Prostate gland (tissue), 2 donors: ENCODE measurements around the gene XCL1. TPM values are rescaled to one million over a fixed set of nuclear protein-coding genes. Genes with fewer than 3 reads are reported as not detected.
"Not testable (repeated sequence)": the region's sequence is repeated elsewhere in the genome, so short reads cannot be mapped to it uniquely, and the experiment has no call there.

ENCODE experiments used
- DNase-seq: peaks from one replicate; pipeline ENCODE4 v3.0.0-alpha.2; 2019; ENCODE audit warnings: low spot score
- H3K27ac ChIP-seq, 2 donors: fragments of 200-600 bp; sonication (generic); 2 replicates each; pipeline ENCODE4 v1.5.1; 2017 to 2019
- H3K27me3 ChIP-seq: fragments of 200-600 bp; sonication (generic); replicated peaks from 2 replicates; pipeline ENCODE4 v1.5.1; 2019; ENCODE audit not compliant: insufficient read depth
- H3K36me3 ChIP-seq, 2 donors: fragments of 200-600 bp; sonication (generic); 1 replicate in 1 of 2; 2 replicates in 1 of 2; pipeline versions ENCODE4 v1.5.1 to v1.8.1; 2017 to 2019
- H3K4me1 ChIP-seq: fragments of 200-600 bp; sonication (generic); replicated peaks from 2 replicates; pipeline ENCODE4 v1.5.1; 2019
- H3K4me3 ChIP-seq, 2 donors: fragments of 200-600 bp; sonication (generic); 2 replicates each; pipeline ENCODE4 v1.5.1; 2017 to 2019
- H3K9me3 ChIP-seq: fragments of 200-600 bp; sonication (generic); 2 replicates; pipeline ENCODE4 v1.5.1; 2017
- POLR2A ChIP-seq: fragments of 450-650 bp; IDR thresholded peaks from one replicate; pipeline ENCODE4 v1.6.1; 2016; ENCODE audit warnings: antibody characterized with exemption, mild to moderate bottlenecking
- POLR2AphosphoS5 ChIP-seq: sonication (generic); formaldehyde crosslinking; IDR thresholded peaks from one replicate; pipeline ENCODE4 v1.6.1; 2017; ENCODE audit warnings: antibody characterized with exemption
- WGBS: methylation state at CpG from one replicate; pipeline ENCODE4 v1.1.5; 2018; 5-methylcytosine and 5-hydroxymethylcytosine counted together
- intact Hi-C: fragments of 100-400 bp; cut with DNase I; formaldehyde crosslinking; loops from one replicate; pipeline ENCODE4 v1.14.2; 2022
- total RNA-seq, 2 donors: library from RNA; depleted of rRNA; stranded (reverse); fragments of >200 nt; gene quantifications; one replicate each; pipeline ENCODE4 v1.1.0, GENCODE V29; 2016
- TF ChIP-seq, protein P1 (sequence below), 4 experiments: fragments of 200-600 bp in 2 of 4; fragments of 450-650 bp in 2 of 4; sonication (generic) in 2 of 4; IDR thresholded peaks; 1 replicate in 3 of 4; 2 replicates in 1 of 4; pipeline ENCODE4 v1.5.1; 2016 to 2019; ENCODE audit warnings: antibody characterized with exemption in 4 of 4, mild to moderate bottlenecking in 2 of 4, moderate library complexity in 2 of 4

XCL1 gene
- total RNA-seq, 2 donors from 2014 or later: not detected

DNA sequence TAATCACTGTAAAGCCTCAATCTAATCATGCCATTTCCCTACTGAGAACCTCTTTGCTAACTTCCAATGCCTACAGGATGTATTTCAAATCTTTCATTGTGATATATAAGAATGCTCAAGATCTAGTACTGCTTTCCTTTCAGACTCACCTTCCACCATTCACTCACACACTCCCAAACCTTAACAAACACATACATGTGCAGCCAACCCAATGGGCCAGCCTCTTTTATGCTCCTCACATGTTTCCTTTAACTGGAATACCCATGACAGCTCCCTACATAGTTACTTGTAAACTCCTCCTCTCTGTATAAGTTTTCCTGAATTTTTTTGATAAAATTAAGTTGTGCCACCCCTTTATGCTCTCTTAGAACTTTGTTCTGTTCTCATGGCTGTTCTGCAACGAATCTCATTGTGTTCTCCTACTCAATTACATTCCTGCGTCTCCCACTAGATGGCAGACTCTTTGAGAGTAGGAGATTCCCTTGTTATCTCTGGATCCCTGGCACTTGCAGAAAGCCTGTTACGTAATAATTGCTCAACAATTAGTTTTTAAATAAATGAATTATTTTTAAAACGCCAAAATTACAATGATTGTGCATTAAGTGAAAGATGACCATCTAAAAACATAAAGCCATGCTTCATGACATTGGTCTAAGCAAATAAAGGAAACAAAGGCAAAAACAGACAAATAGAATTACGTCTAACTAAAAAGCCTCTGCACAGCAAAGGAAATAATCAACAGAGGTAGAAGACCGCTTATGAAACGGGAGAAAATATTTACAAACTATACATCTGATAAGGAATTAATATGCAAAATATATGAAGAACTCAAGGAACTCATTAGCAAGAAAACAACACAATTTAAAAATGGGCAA is 30.5 kb upstream of the XCL1 start:
- H3K36me3 ChIP-seq, H3K4me1 ChIP-seq, H3K27me3 ChIP-seq, H3K9me3 ChIP-seq, H3K4me3 ChIP-seq, H3K27ac ChIP-seq, DNase-seq, intact Hi-C loops: not testable (repeated sequence)
- TF ChIP-seq, protein P1, sequence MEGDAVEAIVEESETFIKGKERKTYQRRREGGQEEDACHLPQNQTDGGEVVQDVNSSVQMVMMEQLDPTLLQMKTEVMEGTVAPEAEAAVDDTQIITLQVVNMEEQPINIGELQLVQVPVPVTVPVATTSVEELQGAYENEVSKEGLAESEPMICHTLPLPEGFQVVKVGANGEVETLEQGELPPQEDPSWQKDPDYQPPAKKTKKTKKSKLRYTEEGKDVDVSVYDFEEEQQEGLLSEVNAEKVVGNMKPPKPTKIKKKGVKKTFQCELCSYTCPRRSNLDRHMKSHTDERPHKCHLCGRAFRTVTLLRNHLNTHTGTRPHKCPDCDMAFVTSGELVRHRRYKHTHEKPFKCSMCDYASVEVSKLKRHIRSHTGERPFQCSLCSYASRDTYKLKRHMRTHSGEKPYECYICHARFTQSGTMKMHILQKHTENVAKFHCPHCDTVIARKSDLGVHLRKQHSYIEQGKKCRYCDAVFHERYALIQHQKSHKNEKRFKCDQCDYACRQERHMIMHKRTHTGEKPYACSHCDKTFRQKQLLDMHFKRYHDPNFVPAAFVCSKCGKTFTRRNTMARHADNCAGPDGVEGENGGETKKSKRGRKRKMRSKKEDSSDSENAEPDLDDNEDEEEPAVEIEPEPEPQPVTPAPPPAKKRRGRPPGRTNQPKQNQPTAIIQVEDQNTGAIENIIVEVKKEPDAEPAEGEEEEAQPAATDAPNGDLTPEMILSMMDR (IDR thresholded peaks at IDR 0.05): peak in 1 of 4 experiments; percentile 20
- 58% methylated on average over 7 of the region's 7 CpGs for WGBS

DNA sequence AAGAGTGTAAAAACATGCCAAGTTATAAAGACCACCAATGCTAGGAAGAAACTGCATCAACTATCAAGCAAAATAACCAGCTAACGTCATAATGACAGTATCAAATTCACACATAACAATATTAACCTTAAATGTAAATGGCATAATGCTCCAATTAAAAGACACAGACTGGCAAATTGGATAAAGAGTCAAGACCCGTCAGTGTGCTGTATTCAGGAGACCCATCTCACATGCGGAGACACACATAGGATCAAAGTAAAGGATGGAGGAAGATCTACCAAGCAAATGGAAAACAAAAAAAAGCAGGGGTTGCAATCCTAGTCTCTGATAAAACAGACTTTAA is 29.9 kb upstream of the XCL1 start:
- WGBS: 100% methylated on average over 3 of the region's 3 CpGs
- H3K4me3 ChIP-seq, H3K4me1 ChIP-seq, H3K9me3 ChIP-seq, H3K36me3 ChIP-seq, H3K27ac ChIP-seq, intact Hi-C loops, DNase-seq, H3K27me3 ChIP-seq: not testable (repeated sequence)

DNA sequence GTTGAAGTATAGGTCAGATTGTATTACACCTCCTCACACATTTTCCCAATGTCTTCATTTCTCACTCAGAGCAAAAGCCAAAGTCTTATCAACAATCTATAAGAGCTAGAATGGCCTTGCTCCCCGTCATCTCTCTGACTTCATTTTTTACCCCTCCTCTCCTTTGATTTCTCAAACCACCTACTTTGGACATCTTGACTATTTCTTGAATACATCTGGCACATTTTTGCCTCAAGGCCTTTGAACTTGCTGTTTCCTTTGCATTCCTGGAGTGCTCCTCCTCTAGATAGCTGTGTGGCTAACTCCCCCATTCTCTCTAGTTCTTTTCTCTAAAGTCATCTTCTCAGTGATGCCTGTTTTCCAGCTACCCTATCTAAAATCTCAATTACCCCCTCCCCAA is 25.4 kb upstream of the XCL1 start:
- intact Hi-C loops: no loop called here
- no peaks in the 10 kb centered on the region for H3K36me3 ChIP-seq
- H3K4me1 ChIP-seq: no peaks in the 10 kb centered on the region
- no peaks in the 10 kb centered on the region for H3K27me3 ChIP-seq
- WGBS: 52% methylated on average over 1 of the region's 1 CpG
- H3K9me3 ChIP-seq: no peaks in the 10 kb centered on the region
- no peak overlapping the region for H3K27ac ChIP-seq
- no peak overlapping the region for H3K4me3 ChIP-seq
- DNase-seq: no peak
- TF ChIP-seq, protein P1 (IDR thresholded peaks at IDR 0.05): no peak
- TF ChIP-seq POLR2A (no peak), POLR2AphosphoS5 (no peak)

DNA sequence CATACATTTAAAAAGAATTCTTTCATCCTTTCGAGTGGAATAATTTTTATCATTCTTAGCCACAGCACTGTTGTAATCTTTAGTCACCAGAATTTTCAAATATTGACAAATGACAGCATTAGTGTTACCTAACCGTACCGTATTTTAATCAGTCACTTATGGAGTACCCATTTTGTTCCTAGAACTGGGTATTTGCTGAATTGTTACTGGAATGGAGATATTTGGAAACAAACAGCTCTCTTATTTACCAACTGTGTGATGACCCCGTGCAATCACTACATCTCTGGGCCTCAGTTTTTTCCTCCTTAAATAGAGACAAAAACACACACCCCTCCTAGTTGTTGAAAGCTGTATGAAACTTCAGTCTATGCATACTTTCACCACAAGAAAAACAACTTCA is 24.7 kb upstream of the XCL1 start:
- no peak for DNase-seq
- intact Hi-C loops: no loop called here

DNA sequence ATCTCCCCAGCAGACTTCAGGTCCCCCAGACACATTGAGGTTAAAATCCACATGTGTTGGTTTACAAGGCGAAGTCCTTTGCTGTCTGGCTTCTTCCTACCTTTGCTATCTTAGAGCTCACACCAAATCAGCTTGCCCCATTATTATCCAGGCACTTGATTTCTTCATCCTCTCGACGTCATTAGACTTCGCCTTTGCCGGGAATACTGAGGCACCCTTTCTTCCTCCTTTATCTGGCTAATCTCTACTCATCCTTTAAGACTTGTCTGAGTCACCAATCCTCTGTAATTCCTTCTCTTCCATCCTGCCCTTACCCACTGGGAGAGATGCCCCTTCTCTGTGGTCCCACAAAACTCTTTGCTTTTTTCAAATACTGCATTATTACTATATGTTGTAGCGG is 23.4 kb upstream of the XCL1 start:
- no peak overlapping the region for H3K4me3 ChIP-seq
- intact Hi-C loops: no loop called here
- H3K9me3 ChIP-seq: no peaks in the 10 kb centered on the region
- no peaks in the 10 kb centered on the region for H3K27me3 ChIP-seq
- TF ChIP-seq POLR2AphosphoS5: no peak
- TF ChIP-seq, protein P1 (IDR thresholded peaks at IDR 0.05): no peak
- TF ChIP-seq POLR2A: no peak
- no peak overlapping the region for H3K27ac ChIP-seq
- no peaks in the 10 kb centered on the region for H3K4me1 ChIP-seq
- no peak for DNase-seq
- H3K36me3 ChIP-seq: no peaks in the 10 kb centered on the region
- 78% methylated on average over 6 of the region's 6 CpGs for WGBS

More for the DNA sequence above, 24.7 kb upstream of the XCL1 start:
- no peak overlapping the region for H3K27ac ChIP-seq
- no peaks in the 10 kb centered on the region for H3K36me3 ChIP-seq
- TF ChIP-seq, protein P1 (IDR thresholded peaks at IDR 0.05): no peak
- no peak for TF ChIP-seq POLR2AphosphoS5
- no peak for TF ChIP-seq POLR2A
- no peak overlapping the region for H3K4me3 ChIP-seq
- no peaks in the 10 kb centered on the region for H3K27me3 ChIP-seq
- 59% methylated on average over 4 of the region's 4 CpGs for WGBS
- no peaks in the 10 kb centered on the region for H3K4me1 ChIP-seq
- no peaks in the 10 kb centered on the region for H3K9me3 ChIP-seq
